Astrocyte (in vitro differentiated cells and primary cell): ENCODE results near the gene RASGRF2.

Experiments
- CTCF ChIP-seq: IDR thresholded peaks from 2 replicates; pipeline ENCODE4 v1.5.1; 2011; ENCODE audit warnings: low read depth, mild to moderate bottlenecking, inconsistent platforms, low read length, moderate library complexity; ENCODE audit not compliant: insufficient read depth
- EZH2 ChIP-seq: IDR thresholded peaks from 2 replicates; pipeline ENCODE4 v1.6.1; 2012; ENCODE audit warnings: mild to moderate bottlenecking, low read length, inconsistent platforms; ENCODE audit not compliant: insufficient read depth

- TF ChIP-seq CTCF (no peak), EZH2 (no peak)
These were observed 33.6 kb upstream of the RASGRF2 start for GRCh38 chr5:80926536-80926935.
